ENCODE measurements around the gene MAML3.
"Not testable (repeated sequence)": the region's sequence is repeated elsewhere in the genome, so short reads cannot be mapped to it uniquely, and the experiment has no call there.

The MAML3 gene

GRCh38 chr4:139700568-139700967 is 453.4 kb downstream of the MAML3 start:
- DNase-seq: no peak

- not testable (repeated sequence) for DNase-seq
Observed at GRCh38 chr4:139698167-139698925, 455.6 kb downstream of the MAML3 start.

DNA sequence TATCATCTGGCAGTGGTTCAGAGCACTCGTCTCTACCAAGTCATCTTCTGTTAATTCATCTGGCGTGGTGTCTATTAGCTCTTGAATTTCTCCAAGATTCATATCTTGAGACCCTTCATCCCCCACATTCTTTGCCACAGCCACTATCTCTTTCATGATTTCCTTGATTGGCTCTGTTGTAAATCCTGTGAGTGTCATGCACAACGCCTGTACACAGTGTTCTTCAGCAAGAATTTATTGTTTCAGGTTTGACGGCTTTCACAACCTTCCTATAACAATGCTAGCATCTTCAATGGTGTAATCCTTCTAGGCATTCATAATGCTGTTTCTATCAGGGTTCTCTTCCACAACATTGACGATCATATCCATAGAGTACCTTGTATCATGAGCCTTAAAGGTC is 457.5 kb downstream of the MAML3 start:
- DNase-seq: no peak

GRCh38 chr4:139694522-139695107 is 459.4 kb downstream of the MAML3 start:
- no peak for DNase-seq

- DNase-seq: no peak
Observed at GRCh38 chr4:139692309-139693012, 461.5 kb downstream of the MAML3 start.

- DNase-seq: no peak
Observed at GRCh38 chr4:139690419-139690818, 463.6 kb downstream of the MAML3 start.

GRCh38 chr4:139689093-139689722 is 464.8 kb downstream of the MAML3 start:
- no peak for DNase-seq

- no peak for DNase-seq
Observed at GRCh38 chr4:139686988-139687387, 467.0 kb downstream of the MAML3 start.

DNA sequence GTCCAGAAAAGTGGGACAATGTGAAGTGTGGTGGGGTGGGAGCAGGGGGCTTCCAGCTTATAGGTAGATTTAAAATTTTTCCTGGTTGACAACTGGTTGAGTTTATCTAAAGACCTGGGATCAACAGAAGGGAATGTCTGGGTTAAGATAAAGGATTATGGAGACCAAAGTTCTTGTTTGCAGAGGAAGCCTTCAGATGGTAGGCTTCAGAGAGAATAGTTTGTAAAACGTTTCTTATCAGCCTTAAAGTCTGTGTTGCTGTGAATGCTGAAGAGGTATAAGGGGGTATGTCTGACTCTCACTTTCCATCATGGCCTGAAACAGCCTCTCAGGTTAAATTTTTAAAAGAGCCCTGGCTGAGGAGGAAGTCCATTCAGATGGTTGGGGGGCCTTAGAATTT is 467.9 kb downstream of the MAML3 start:
- no peak for DNase-seq

GRCh38 chr4:139685180-139685579 is 468.8 kb downstream of the MAML3 start:
- DNase-seq: no peak

GRCh38 chr4:139684351-139684750 is 469.6 kb downstream of the MAML3 start:
- DNase-seq: no peak

GRCh38 chr4:139682741-139683151 is 471.2 kb downstream of the MAML3 start:
- no peak for DNase-seq

- DNase-seq: no peak
Observed at GRCh38 chr4:139682309-139682708, 471.7 kb downstream of the MAML3 start.

DNA sequence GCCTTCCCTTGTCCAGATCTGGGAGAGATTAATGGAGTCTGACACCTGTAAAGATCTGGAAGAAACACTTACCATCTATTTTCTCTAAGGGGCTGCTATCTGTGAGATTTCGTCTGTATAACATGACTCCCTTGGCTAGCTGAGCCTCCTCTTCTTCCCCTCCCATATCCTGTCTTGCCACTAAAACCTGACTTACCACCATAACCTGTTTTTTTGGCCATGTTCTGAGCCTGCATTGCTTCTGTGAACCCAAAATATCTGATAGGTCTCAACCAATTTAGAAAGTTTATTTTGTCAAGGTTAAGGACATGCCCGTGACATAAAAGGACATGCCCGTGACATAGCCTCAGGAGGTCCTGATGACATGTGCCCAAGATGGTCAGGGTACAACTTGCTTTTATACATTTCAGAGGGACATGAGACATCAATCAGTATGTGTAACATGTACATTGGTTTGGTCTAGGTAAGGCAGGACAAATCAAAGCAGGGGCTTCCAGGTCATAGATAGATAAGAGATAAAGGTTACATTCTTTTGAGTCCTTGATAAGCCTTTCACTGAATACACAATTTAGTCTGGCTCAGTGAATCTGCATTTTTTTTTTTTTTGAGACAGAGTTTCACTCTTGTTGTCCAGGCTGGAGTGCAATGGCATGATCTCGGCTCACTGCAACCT is 476.9 kb downstream of the MAML3 start:
- no peak for DNase-seq

DNA sequence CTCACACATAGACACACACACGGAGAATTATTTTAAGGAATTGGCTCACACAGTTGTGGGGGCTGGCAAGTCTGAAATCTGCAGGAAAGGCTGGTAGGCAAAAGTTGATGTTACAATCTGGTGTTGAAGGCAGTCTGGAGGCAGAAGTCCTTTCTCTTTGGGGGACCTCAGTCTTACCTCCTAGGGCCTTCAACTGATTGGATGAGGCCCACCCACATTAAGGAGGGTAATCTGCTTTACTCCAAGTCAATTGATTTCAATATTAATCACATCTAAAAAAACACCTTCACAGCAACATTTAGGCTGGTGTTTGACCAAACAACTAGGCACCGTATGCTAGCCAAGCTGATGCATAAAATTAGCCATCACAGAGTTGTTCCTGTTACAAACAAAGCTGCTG is 477.6 kb downstream of the MAML3 start:
- DNase-seq: no peak

- no peak for DNase-seq
Observed at GRCh38 chr4:139675651-139676050, 478.3 kb downstream of the MAML3 start.

- no peak for DNase-seq
Observed at GRCh38 chr4:139674875-139675550, 479.0 kb downstream of the MAML3 start.

- DNase-seq: no peak
Observed at GRCh38 chr4:139672732-139673131, 481.3 kb downstream of the MAML3 start.

DNA sequence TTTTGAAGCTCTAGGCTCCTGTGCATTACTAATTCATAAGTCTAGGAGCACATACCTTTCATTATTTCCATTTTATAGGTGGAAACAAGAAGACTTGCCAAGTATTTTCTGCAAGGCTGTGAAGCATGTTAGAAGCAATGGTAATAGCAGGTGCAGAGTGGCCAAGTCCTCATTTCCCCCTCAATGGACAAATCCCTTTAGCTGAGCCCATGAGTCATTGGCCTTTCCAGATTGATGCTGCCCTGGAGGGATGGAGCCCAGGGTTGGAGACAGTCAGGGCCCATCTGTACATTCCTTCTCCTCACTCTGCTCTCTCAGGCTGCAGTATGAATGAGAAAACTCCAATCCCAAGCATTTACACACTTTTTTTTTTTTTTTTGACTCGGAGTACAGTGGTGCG is 481.8 kb downstream of the MAML3 start:
- no peak for DNase-seq

GRCh38 chr4:139670775-139671174 is 483.2 kb downstream of the MAML3 start:
- no peak for DNase-seq

DNA sequence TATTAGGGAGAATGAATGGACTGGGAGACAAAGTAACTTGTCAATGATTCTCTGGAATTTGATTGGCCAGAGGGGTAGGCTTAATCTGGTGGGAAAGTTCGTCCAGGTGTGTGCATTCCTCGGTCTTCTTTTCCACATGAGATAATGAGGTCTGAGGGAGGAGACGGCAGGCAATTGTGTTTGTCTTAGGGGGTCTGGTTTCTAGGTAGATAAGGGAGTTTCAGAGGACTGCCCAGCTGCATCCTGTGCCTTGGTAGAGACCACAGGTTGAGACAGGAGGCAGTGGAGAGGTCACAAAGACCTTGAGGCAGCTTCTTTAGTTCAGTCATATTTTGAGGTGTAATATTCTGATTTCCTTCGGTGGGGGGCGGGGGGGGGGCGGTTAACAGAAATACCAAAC is 484.1 kb downstream of the MAML3 start:
- DNase-seq: no peak

- DNase-seq: no peak
Observed at GRCh38 chr4:139669335-139669734, 484.6 kb downstream of the MAML3 start.
